Natural killer cell (primary cell): ENCODE results near the gene ISM1. TPM values are rescaled to one million over a fixed set of nuclear protein-coding genes. Genes with fewer than 3 reads are reported as not detected.

ENCODE experiments used
- ATAC-seq, 3 donors: fragments of 150-1000 bp in 2 of 3; fragments of 200-7000 bp in 1 of 3; cut with Tn5 transposase; 1 replicate in 1 of 3; 2 replicates in 2 of 3; pipeline ENCODE4 v1.10.0; 2021; ENCODE audit warnings: mild to moderate bottlenecking in 2 of 3, moderate library complexity in 2 of 3
- DNase-seq, 2 donors: peaks; one replicate each; pipeline versions ENCODE4 v3.0.0 to v3.0.0-alpha.2; 2013 to 2021; ENCODE audit warnings: mixed read lengths in 1 of 2
- H3K27ac ChIP-seq: one replicate; pipeline ENCODE4 v1.5.1; 2013; ENCODE audit warnings: mild to moderate bottlenecking, low read length
- H3K27me3 ChIP-seq: one replicate; pipeline ENCODE4 v1.6.1; 2013; ENCODE audit warnings: low read length; ENCODE audit not compliant: control insufficient read depth, insufficient read depth
- H3K36me3 ChIP-seq: one replicate; pipeline ENCODE4 v1.6.1; 2013; ENCODE audit warnings: low read length; ENCODE audit not compliant: control insufficient read depth, insufficient read depth
- H3K4me1 ChIP-seq: one replicate; pipeline ENCODE4 v1.6.1; 2013; ENCODE audit warnings: low read length; ENCODE audit not compliant: control insufficient read depth, insufficient read depth
- H3K4me3 ChIP-seq: one replicate; pipeline ENCODE4 v1.5.1; 2013; ENCODE audit warnings: low read length
- H3K9me3 ChIP-seq: one replicate; pipeline ENCODE4 v1.6.1; 2013; ENCODE audit warnings: low read length; ENCODE audit not compliant: control insufficient read depth, insufficient read depth
- H3K27ac Mint-ChIP-seq, 2 donors: one replicate each; pipeline ENCODE4 v1.8.0; 2022; ENCODE audit warnings: mild to moderate bottlenecking in 2 of 2, mixed read lengths in 2 of 2, moderate library complexity in 1 of 2
- H3K27me3 Mint-ChIP-seq, 2 donors: one replicate each; pipeline ENCODE4 v1.8.0; 2022; ENCODE audit warnings: low read depth in 2 of 2, mixed read lengths in 2 of 2
- H3K36me3 Mint-ChIP-seq: one replicate; pipeline ENCODE4 v1.8.0; 2022; ENCODE audit warnings: mixed read lengths
- H3K4me1 Mint-ChIP-seq, 2 donors: one replicate each; pipeline ENCODE4 v1.8.0; 2022; ENCODE audit warnings: mixed read lengths in 2 of 2
- H3K4me3 Mint-ChIP-seq: one replicate; pipeline ENCODE4 v1.8.0; 2022; ENCODE audit warnings: mild to moderate bottlenecking, moderate library complexity, mixed read lengths
- H3K9me3 Mint-ChIP-seq, 2 donors: one replicate each; pipeline ENCODE4 v1.8.0; 2022; ENCODE audit warnings: mixed read lengths in 2 of 2
- WGBS: methylation state at CpG from one replicate; pipeline ENCODE4 v1.1.7; 2013; ENCODE audit warnings: missing lambda C conversion rate; ENCODE audit not compliant: insufficient coverage; 5-methylcytosine and 5-hydroxymethylcytosine counted together
- intact Hi-C: fragments of 100-400 bp; cut with micrococcal nuclease; formaldehyde crosslinking; loops from one replicate; pipeline ENCODE4 v1.14.2; 2022
- total RNA-seq, 4 donors: library from RNA; stranded (reverse); fragments of 120-200 nt in 1 of 4; gene quantifications; one replicate each; pipeline versions ENCODE4 v1.2.3 to v1.2.4, GENCODE V29; 2013 to 2022
- TF ChIP-seq, protein P1 (sequence below): fragments of 200-600 bp; IDR thresholded peaks from one replicate; pipeline ENCODE4 v1.8.0; 2022; ENCODE audit warnings: antibody characterized with exemption

Gene ISM1
- total RNA-seq, 3 donors from 2014 or later (not counting 1 experiment from before 2014, with no cell fraction given), result 0.13 TPM; not detected in 2

DNA sequence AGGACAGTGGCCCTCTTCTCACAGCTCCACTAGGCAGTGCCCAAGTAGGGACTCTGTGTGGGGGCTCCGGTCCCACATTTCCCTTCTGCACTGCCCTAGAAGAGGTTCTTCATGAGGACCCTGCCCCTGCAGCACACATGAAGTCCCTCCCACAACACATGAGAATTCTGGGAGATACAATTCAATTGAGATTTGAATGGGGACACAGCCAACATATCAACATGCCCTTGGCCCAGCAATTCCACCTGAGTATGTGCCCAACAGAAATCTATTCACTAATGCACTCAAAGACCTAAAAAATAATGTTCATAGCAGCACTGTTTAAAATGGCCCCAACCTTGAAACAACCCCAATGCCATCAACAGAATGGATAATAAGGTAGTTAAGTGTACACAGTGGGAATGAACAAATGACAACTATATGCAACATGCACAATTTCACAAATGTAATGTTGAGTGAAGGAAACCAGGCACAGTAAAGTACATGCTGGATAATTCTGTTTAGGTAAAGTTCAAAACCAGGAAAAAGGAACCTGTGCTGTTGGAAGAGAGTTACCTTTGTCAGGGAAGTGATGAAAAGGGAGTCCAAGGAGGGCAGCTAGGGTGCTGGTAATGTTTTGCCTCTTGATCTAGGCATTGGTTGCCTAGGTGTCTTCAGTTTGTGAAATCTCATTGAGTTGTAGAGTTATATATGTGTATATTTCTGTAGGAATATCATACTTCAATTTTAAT is 16.1 kb downstream of the ISM1 start:
- no peaks in the 10 kb centered on the region for H3K9me3 ChIP-seq
- H3K27ac ChIP-seq, result no peak overlapping the region
- no peaks in the 10 kb centered on the region for H3K36me3 Mint-ChIP-seq
- H3K27me3 Mint-ChIP-seq, result peaks cover 0 to 8% of the 10 kb centered on the region in 2 donors
- H3K27me3 ChIP-seq, result no peaks in the 10 kb centered on the region
- H3K4me3 Mint-ChIP-seq, result no peak overlapping the region
- H3K27ac Mint-ChIP-seq, result no peak overlapping the region
- no peaks in the 10 kb centered on the region for H3K4me1 Mint-ChIP-seq
- H3K36me3 ChIP-seq, result no peaks in the 10 kb centered on the region
- no peak overlapping the region for H3K4me3 ChIP-seq
- 82% methylated on average over 1 of the region's 1 CpG for WGBS
- no peaks in the 10 kb centered on the region for H3K9me3 Mint-ChIP-seq
- DNase-seq (no peak), ATAC-seq (no peak)
- TF ChIP-seq, protein P1, sequence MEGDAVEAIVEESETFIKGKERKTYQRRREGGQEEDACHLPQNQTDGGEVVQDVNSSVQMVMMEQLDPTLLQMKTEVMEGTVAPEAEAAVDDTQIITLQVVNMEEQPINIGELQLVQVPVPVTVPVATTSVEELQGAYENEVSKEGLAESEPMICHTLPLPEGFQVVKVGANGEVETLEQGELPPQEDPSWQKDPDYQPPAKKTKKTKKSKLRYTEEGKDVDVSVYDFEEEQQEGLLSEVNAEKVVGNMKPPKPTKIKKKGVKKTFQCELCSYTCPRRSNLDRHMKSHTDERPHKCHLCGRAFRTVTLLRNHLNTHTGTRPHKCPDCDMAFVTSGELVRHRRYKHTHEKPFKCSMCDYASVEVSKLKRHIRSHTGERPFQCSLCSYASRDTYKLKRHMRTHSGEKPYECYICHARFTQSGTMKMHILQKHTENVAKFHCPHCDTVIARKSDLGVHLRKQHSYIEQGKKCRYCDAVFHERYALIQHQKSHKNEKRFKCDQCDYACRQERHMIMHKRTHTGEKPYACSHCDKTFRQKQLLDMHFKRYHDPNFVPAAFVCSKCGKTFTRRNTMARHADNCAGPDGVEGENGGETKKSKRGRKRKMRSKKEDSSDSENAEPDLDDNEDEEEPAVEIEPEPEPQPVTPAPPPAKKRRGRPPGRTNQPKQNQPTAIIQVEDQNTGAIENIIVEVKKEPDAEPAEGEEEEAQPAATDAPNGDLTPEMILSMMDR, result no peak
- intact Hi-C loops, result no loop called here
- no peaks in the 10 kb centered on the region for H3K4me1 ChIP-seq

DNA sequence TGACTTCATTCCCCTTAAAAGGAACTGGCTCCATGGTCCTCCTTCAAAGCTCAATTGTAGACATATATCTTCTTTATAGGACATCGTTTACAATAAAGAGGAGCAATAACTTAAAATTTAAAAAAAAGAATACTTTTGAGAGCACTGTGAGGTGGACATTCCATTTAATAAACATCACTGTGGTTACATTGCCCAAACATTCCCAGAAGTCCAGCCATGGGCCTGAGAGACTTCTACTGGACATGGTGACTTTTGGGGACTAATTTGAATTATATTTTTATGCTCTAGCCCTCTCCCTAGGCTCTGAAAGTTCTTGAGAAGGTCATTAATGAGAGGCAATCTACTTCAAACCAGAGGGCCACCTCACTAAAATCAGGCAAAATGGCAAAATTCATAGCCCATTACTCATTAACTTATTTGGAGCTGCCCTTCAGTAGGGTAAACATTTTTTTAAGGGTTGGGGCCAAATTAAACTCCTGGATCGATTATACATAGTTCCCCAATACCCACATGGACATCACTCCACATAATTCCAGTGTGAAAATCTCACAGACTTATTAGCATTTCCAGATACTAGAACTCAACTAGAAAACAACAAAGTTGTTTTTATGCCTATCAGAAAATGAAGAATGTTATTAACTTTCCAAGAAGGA is 17.1 kb downstream of the ISM1 start:
- Histone ChIP-seq H3K27me3 (no peaks in the 10 kb centered on the region), H3K4me3 (no peak overlapping the region), H3K36me3 (no peaks in the 10 kb centered on the region), H3K4me1 (no peaks in the 10 kb centered on the region), H3K9me3 (no peaks in the 10 kb centered on the region), H3K27ac (no peak overlapping the region)
- peaks cover 0 to 8% of the 10 kb centered on the region in 2 donors for H3K27me3 Mint-ChIP-seq
- intact Hi-C loops, result no loop called here
- TF ChIP-seq, protein P1, result no peak
- DNase-seq (no peak), ATAC-seq (no peak)
- WGBS, result 60% methylated on average over 1 of the region's 2 CpGs
- H3K9me3 Mint-ChIP-seq, result no peaks in the 10 kb centered on the region
- no peaks in the 10 kb centered on the region for H3K36me3 Mint-ChIP-seq
- no peaks in the 10 kb centered on the region for H3K4me1 Mint-ChIP-seq
- no peak overlapping the region for H3K4me3 Mint-ChIP-seq
- no peak overlapping the region for H3K27ac Mint-ChIP-seq

DNA sequence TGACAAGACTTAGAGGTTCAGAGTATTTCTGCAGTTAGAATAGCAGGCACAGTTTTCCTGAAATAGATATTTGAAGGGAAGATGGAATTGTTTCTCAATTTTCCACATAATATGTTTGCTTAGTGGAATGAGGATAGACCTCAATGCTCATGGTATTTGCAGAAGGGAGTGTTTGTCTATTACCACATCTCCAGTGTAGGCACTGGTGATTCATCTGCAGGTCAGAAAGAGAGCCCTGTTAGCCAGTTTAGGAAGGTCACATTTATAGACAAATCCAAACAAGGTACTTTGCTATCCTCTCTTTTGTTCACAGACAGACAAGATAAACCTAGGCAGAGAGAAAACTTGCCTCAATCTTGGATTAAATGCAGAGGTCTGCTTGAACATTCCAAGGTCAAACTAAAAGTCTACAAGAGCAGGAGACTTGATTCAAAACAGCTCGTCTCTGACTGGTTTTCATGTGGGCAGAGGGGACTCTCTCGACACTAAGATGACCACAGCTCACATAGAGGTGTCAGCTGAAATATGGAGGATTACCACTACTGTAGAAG is 22.8 kb downstream of the ISM1 start:
- Histone ChIP-seq H3K4me3 (no peak overlapping the region), H3K36me3 (no peaks in the 10 kb centered on the region), H3K27me3 (no peaks in the 10 kb centered on the region), H3K9me3 (no peaks in the 10 kb centered on the region), H3K27ac (no peak overlapping the region), H3K4me1 (peaks cover 24% of the 10 kb centered on the region)
- DNase-seq, result no peak
- Mint-ChIP-seq H3K27me3 (no peaks in the 10 kb centered on the region), H3K27ac (no peak overlapping the region), H3K36me3 (no peaks in the 10 kb centered on the region), H3K9me3 (no peaks in the 10 kb centered on the region), H3K4me1 (peaks cover 23 to 26% of the 10 kb centered on the region in 2 donors), H3K4me3 (no peak overlapping the region)
- TF ChIP-seq, protein P1, result no peak
- no peak for ATAC-seq
- intact Hi-C loops, result no loop called here
- 67% methylated on average over 1 of the region's 2 CpGs for WGBS
